ENCODE measurements around the gene PRKCZ. TPM values are rescaled to one million over a fixed set of nuclear protein-coding genes. Genes with fewer than 3 reads are reported as not detected.

Gene PRKCZ
- total RNA-seq, 1 donor, result 0.72 TPM

DNA sequence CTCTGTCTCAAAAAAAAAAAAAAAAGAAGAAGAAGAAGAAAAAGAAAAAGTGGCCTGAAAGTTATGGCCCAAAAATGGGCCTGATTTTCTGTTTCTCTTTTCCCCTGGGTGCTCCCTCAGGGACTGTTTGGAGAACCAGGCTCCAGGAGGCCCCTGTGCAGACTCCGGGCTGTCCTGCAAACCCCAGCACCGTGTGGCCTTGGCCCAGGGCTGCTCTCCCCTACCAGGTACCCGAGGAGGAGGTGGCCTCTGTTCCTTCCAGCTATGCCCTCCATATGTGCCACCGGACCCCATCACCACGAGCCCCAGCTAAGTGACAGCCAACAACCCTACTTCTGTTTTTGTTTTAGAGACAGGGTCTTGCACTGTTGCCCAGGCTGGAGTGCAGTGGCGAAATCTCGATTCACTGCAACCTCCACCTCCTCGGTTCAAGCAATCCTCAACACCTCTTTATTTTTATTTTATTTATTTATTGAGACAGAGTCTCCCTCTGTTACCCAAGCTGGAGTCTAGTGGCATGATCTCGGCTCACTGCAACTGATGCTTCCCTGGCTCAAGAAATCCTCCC lies 151.9 kb downstream of the PRKCZ start:
- Histone ChIP-seq H3K9me3 (ENCODE audit: low read depth, low read length) (no peaks in the 10 kb centered on the region), H3K27ac (ENCODE audit: low read depth, low read length) (no peak overlapping the region), H3K27me3 (ENCODE audit: insufficient read depth, low read length) (no peaks in the 10 kb centered on the region), H3K4me1 (ENCODE audit: insufficient read depth, low read length) (peaks cover 11% of the 10 kb centered on the region), H2AFZ (ENCODE audit: low read length) (no peak overlapping the region), H3K4me2 (ENCODE audit: insufficient read depth, low read length) (no peak overlapping the region), H3K4me3 (ENCODE audit: insufficient read depth, low read length) (no peak overlapping the region), H3K79me2 (ENCODE audit: insufficient read depth, low read length) (peaks cover 5% of the 10 kb centered on the region), H3K36me3 (ENCODE audit: insufficient read depth, low read length) (no peaks in the 10 kb centered on the region), H4K20me1 (ENCODE audit: insufficient read depth, low read length) (no peaks in the 10 kb centered on the region)
- no peak for DNase-seq (ENCODE audit: insufficient read length, low spot score, missing footprints)
- TF ChIP-seq CTCF (IDR thresholded peaks at IDR 0.05; ENCODE audit: extremely low read depth, low read depth, low read length), result no peak

- H3K79me2 ChIP-seq (ENCODE audit: insufficient read depth, low read length), result peaks cover 5% of the 10 kb centered on the region
- H3K36me3 ChIP-seq (ENCODE audit: insufficient read depth, low read length), result no peaks in the 10 kb centered on the region
- no peaks in the 10 kb centered on the region for H3K9me3 ChIP-seq (ENCODE audit: low read depth, low read length)
- H3K27ac ChIP-seq (ENCODE audit: low read depth, low read length), result no peak overlapping the region
- no peak overlapping the region for H3K4me3 ChIP-seq (ENCODE audit: insufficient read depth, low read length)
- H3K27me3 ChIP-seq (ENCODE audit: insufficient read depth, low read length), result no peaks in the 10 kb centered on the region
- H4K20me1 ChIP-seq (ENCODE audit: insufficient read depth, low read length), result no peaks in the 10 kb centered on the region
- no peak for TF ChIP-seq CTCF (IDR thresholded peaks at IDR 0.05; ENCODE audit: extremely low read depth, low read depth, low read length)
- H3K4me2 ChIP-seq (ENCODE audit: insufficient read depth, low read length), result no peak overlapping the region
- DNase-seq (ENCODE audit: insufficient read length, low spot score, missing footprints), result no peak
- H2AFZ ChIP-seq (ENCODE audit: low read length), result no peak overlapping the region
- peaks cover 20% of the 10 kb centered on the region for H3K4me1 ChIP-seq (ENCODE audit: insufficient read depth, low read length)
These were observed 152.8 kb downstream of the PRKCZ start for GRCh38 chr1:2202843-2203601.

GRCh38 chr1:2203671-2204414 lies 153.6 kb downstream of the PRKCZ start:
- Histone ChIP-seq H3K27ac (ENCODE audit: low read depth, low read length) (peak overlapping the region; percentile 69), H3K36me3 (ENCODE audit: insufficient read depth, low read length) (no peaks in the 10 kb centered on the region), H3K4me3 (ENCODE audit: insufficient read depth, low read length) (peak overlapping the region; percentile 78), H3K4me2 (ENCODE audit: insufficient read depth, low read length) (peak overlapping the region; percentile 97), H3K27me3 (ENCODE audit: insufficient read depth, low read length) (no peaks in the 10 kb centered on the region), H3K4me1 (ENCODE audit: insufficient read depth, low read length) (peaks cover 28% of the 10 kb centered on the region), H3K9me3 (ENCODE audit: low read depth, low read length) (no peaks in the 10 kb centered on the region), H3K79me2 (ENCODE audit: insufficient read depth, low read length) (peaks cover 5% of the 10 kb centered on the region), H2AFZ (ENCODE audit: low read length) (peak overlapping the region; percentile 78), H4K20me1 (ENCODE audit: insufficient read depth, low read length) (no peaks in the 10 kb centered on the region)
- DNase-seq (ENCODE audit: insufficient read length, low spot score, missing footprints), result no peak
- TF ChIP-seq CTCF (IDR thresholded peaks at IDR 0.05; ENCODE audit: extremely low read depth, low read depth, low read length), result no peak

All from osteoblast (primary cell).